Prostate gland (tissue), 2 donors: Measurements from ENCODE around the gene CD300A. TPM values are rescaled to one million over a fixed set of nuclear protein-coding genes. Genes with fewer than 3 reads are reported as not detected.
"Not testable (repeated sequence)": the region's sequence is repeated elsewhere in the genome, so short reads cannot be mapped to it uniquely, and the experiment has no call there.

Experiments used
- DNase-seq: peaks from one replicate; pipeline ENCODE4 v3.0.0-alpha.2; 2019; ENCODE audit warnings: low spot score
- H3K27ac ChIP-seq, 2 donors: fragments of 200-600 bp; sonication (generic); 2 replicates each; pipeline ENCODE4 v1.5.1; 2017 to 2019
- H3K27me3 ChIP-seq: fragments of 200-600 bp; sonication (generic); replicated peaks from 2 replicates; pipeline ENCODE4 v1.5.1; 2019; ENCODE audit not compliant: insufficient read depth
- H3K36me3 ChIP-seq, 2 donors: fragments of 200-600 bp; sonication (generic); 1 replicate in 1 of 2; 2 replicates in 1 of 2; pipeline versions ENCODE4 v1.5.1 to v1.8.1; 2017 to 2019
- H3K4me1 ChIP-seq: fragments of 200-600 bp; sonication (generic); replicated peaks from 2 replicates; pipeline ENCODE4 v1.5.1; 2019
- H3K4me3 ChIP-seq, 2 donors: fragments of 200-600 bp; sonication (generic); 2 replicates each; pipeline ENCODE4 v1.5.1; 2017 to 2019
- H3K9me3 ChIP-seq: fragments of 200-600 bp; sonication (generic); 2 replicates; pipeline ENCODE4 v1.5.1; 2017
- CTCF ChIP-seq, 4 experiments: fragments of 200-600 bp in 2 of 4; fragments of 450-650 bp in 2 of 4; sonication (generic) in 2 of 4; IDR thresholded peaks; 1 replicate in 3 of 4; 2 replicates in 1 of 4; pipeline ENCODE4 v1.5.1; 2016 to 2019; ENCODE audit warnings: antibody characterized with exemption in 4 of 4, mild to moderate bottlenecking in 2 of 4, moderate library complexity in 2 of 4
- POLR2A ChIP-seq: fragments of 450-650 bp; IDR thresholded peaks from one replicate; pipeline ENCODE4 v1.6.1; 2016; ENCODE audit warnings: antibody characterized with exemption, mild to moderate bottlenecking
- POLR2AphosphoS5 ChIP-seq: sonication (generic); formaldehyde crosslinking; IDR thresholded peaks from one replicate; pipeline ENCODE4 v1.6.1; 2017; ENCODE audit warnings: antibody characterized with exemption
- WGBS: methylation state at CpG from one replicate; pipeline ENCODE4 v1.1.5; 2018; 5-methylcytosine and 5-hydroxymethylcytosine counted together
- intact Hi-C: fragments of 100-400 bp; cut with DNase I; formaldehyde crosslinking; loops from one replicate; pipeline ENCODE4 v1.14.2; 2022
- total RNA-seq, 2 donors: library from RNA; depleted of rRNA; stranded (reverse); fragments of >200 nt; gene quantifications; one replicate each; pipeline ENCODE4 v1.1.0, GENCODE V29; 2016

The CD300A gene
- total RNA-seq, 2 donors from 2014 or later: 2.1 to 4.1 TPM

GRCh38 chr17:74485022-74485743 is 18.7 kb downstream of the CD300A start:
- no peak for DNase-seq
- Histone ChIP-seq H3K27me3 (no peaks in the 10 kb centered on the region), H3K9me3 (no peaks in the 10 kb centered on the region), H3K27ac (no peak overlapping the region), H3K4me1 (no peaks in the 10 kb centered on the region), H3K4me3 (no peak overlapping the region), H3K36me3 (no peaks in the 10 kb centered on the region)
- intact Hi-C loops: no loop called here
- 62% methylated on average over 9 of the region's 9 CpGs for WGBS
- TF ChIP-seq POLR2A (no peak), POLR2AphosphoS5 (no peak), CTCF (IDR thresholded peaks at IDR 0.05) (no peak)

GRCh38 chr17:74485841-74486240 is 19.4 kb downstream of the CD300A start:
- intact Hi-C loops: no loop called here
- Histone ChIP-seq H3K27me3 (no peaks in the 10 kb centered on the region), H3K27ac (no peak overlapping the region), H3K9me3 (no peaks in the 10 kb centered on the region), H3K36me3 (no peaks in the 10 kb centered on the region), H3K4me3 (no peak overlapping the region), H3K4me1 (no peaks in the 10 kb centered on the region)
- no peak for DNase-seq
- 93% methylated on average over 5 of the region's 5 CpGs for WGBS
- no peak for TF ChIP-seq CTCF (IDR thresholded peaks at IDR 0.05)
- no peak for TF ChIP-seq POLR2A
- no peak for TF ChIP-seq POLR2AphosphoS5

GRCh38 chr17:74488276-74488675 is 21.8 kb downstream of the CD300A start:
- H3K27ac ChIP-seq, H3K27me3 ChIP-seq, H3K9me3 ChIP-seq, H3K36me3 ChIP-seq, intact Hi-C loops, H3K4me1 ChIP-seq, DNase-seq, H3K4me3 ChIP-seq: not testable (repeated sequence)
- 96% methylated on average over 4 of the region's 4 CpGs for WGBS

- Histone ChIP-seq H3K4me3 (no peak overlapping the region), H3K27ac (no peak overlapping the region), H3K4me1 (no peaks in the 10 kb centered on the region), H3K9me3 (no peaks in the 10 kb centered on the region), H3K36me3 (no peaks in the 10 kb centered on the region), H3K27me3 (no peaks in the 10 kb centered on the region)
- TF ChIP-seq POLR2AphosphoS5 (no peak), POLR2A (no peak), CTCF (IDR thresholded peaks at IDR 0.05) (no peak)
- intact Hi-C loops: no loop called here
- DNase-seq: no peak
- 88% methylated on average over 9 of the region's 9 CpGs for WGBS
Measured at GRCh38 chr17:74490716-74491115, 24.3 kb downstream of the CD300A start.

GRCh38 chr17:74491626-74492025 is 25.2 kb downstream of the CD300A start:
- H3K4me3 ChIP-seq: no peak overlapping the region
- no peaks in the 10 kb centered on the region for H3K36me3 ChIP-seq
- intact Hi-C loops: no loop called here
- H3K27me3 ChIP-seq: no peaks in the 10 kb centered on the region
- TF ChIP-seq POLR2A (no peak), CTCF (IDR thresholded peaks at IDR 0.05) (no peak), POLR2AphosphoS5 (no peak)
- H3K27ac ChIP-seq: no peak overlapping the region
- H3K9me3 ChIP-seq: no peaks in the 10 kb centered on the region
- WGBS: 73% methylated on average over 7 of the region's 7 CpGs
- H3K4me1 ChIP-seq: no peaks in the 10 kb centered on the region
- no peak for DNase-seq
